ENCODE data around the gene SPTA1. TPM values are rescaled to one million over a fixed set of nuclear protein-coding genes. Genes with fewer than 3 reads are reported as not detected.

SPTA1 gene
- total RNA-seq, 4 donors from 2014 or later = 0.02 to 0.03 TPM; not detected in 2

DNA sequence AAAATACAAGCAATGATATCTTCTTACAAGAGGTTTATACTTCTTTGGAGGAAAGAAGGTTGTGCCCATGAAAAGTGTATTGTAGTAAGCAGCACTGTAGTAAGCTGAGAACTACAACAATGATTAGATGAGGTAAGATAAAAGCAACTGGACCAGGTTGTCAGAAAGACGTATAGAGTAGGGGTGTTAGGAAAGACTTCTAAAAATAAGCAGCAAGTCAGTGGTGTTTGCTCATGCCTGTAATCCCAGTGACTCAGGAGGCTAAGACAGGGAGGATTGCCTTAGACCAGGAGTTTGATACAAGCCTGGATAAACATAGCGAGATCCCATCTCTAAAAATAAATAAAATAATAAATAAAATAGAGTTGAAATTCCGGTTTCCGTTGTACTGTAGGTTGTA, 102.6 kb downstream of the SPTA1 start:
- in situ Hi-C loops (cut with MboI; ENCODE audit: low sequenced_read_pairs in 4 of 4) (no loop called here), intact Hi-C loops (cut with DNase I; ENCODE audit: low total_unique reads) (no loop called here)
- ATAC-seq (no peak), DNase-seq (no peak)
- Histone ChIP-seq H3K27ac (no peak overlapping the region), H3K4me3 (no peak overlapping the region), H3K27me3 (no peaks in the 10 kb centered on the region), H3K9me3 (no peaks in the 10 kb centered on the region), H3K36me3 (no peaks in the 10 kb centered on the region), H3K4me1 (no peaks in the 10 kb centered on the region)
- TF ChIP-seq POLR2A (IDR thresholded peaks at IDR 0.05) = no peak
- TF ChIP-seq, protein P1, sequence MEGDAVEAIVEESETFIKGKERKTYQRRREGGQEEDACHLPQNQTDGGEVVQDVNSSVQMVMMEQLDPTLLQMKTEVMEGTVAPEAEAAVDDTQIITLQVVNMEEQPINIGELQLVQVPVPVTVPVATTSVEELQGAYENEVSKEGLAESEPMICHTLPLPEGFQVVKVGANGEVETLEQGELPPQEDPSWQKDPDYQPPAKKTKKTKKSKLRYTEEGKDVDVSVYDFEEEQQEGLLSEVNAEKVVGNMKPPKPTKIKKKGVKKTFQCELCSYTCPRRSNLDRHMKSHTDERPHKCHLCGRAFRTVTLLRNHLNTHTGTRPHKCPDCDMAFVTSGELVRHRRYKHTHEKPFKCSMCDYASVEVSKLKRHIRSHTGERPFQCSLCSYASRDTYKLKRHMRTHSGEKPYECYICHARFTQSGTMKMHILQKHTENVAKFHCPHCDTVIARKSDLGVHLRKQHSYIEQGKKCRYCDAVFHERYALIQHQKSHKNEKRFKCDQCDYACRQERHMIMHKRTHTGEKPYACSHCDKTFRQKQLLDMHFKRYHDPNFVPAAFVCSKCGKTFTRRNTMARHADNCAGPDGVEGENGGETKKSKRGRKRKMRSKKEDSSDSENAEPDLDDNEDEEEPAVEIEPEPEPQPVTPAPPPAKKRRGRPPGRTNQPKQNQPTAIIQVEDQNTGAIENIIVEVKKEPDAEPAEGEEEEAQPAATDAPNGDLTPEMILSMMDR (IDR thresholded peaks at IDR 0.05 in 4 of 5, conservative IDR thresholded peaks at IDR 0.05 in 1 of 5) = no peak

DNA sequence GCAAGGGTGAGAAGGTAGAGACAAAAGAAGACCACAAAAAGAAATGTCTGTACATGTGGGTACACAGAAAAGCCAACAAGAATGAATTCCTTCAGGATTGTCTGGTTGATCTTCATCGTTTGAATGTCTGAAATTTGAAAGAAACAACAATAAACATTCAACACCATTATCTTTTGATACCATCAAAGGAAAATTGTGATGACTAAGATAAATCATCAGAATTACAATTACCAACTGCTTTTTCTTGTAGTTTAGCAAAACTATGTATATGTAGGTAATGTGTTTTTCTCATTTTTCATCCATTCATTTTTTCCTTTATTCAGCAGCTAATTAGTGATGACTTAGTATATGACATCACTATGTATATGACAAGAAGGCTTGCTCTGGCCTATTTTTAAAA, 106.8 kb downstream of the SPTA1 start, which contains the start of gene OR10X1:
Gene OR10X1, minus strand, starts transcription at position 167 of the 400 bp plus-strand sequence. Its CDS starts 0 bp downstream, at position 167.
- no peaks in the 10 kb centered on the region for H3K4me1 ChIP-seq
- intact Hi-C loops (cut with DNase I; ENCODE audit: low total_unique reads) = no loop called here
- ATAC-seq (no peak), DNase-seq (no peak)
- H3K27ac ChIP-seq = no peak within 1 kb of the TSS
- no peaks in the 10 kb centered on the region for H3K27me3 ChIP-seq
- in situ Hi-C loops (cut with MboI; ENCODE audit: low sequenced_read_pairs in 4 of 4) = no loop called here
- H3K4me3 ChIP-seq = no peak within 1 kb of the TSS
- TF ChIP-seq, protein P1 (IDR thresholded peaks at IDR 0.05 in 4 of 5, conservative IDR thresholded peaks at IDR 0.05 in 1 of 5) = no peak
- TF ChIP-seq POLR2A (IDR thresholded peaks at IDR 0.05) = no peak
- H3K36me3 ChIP-seq = no peaks in the 10 kb centered on the region
- H3K9me3 ChIP-seq = no peaks in the 10 kb centered on the region

DNA sequence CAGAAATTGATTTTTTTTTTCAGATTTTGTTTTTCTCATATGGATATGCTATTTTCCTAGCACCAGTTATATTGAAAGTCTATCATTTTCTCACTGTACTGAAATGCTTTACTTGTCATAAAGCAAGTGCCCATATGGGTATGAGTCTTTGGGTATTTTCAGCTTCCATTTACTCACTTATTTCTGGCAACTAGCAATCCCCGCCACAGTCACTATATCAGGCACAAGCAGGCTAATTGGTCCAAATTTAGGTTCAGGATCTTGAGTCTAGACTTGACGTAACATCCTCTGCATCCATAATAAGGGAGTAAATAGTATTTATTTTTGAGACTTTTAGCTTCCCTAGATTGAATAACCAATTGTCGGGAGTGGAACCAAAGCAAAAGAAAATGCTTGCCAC, 109.0 kb downstream of the SPTA1 start:
- in situ Hi-C loops (cut with MboI; ENCODE audit: low sequenced_read_pairs in 4 of 4) (no loop called here), intact Hi-C loops (cut with DNase I; ENCODE audit: low total_unique reads) (no loop called here)
- Histone ChIP-seq H3K27me3 (no peaks in the 10 kb centered on the region), H3K4me1 (no peaks in the 10 kb centered on the region), H3K27ac (no peak overlapping the region), H3K4me3 (no peak overlapping the region), H3K9me3 (no peaks in the 10 kb centered on the region), H3K36me3 (no peaks in the 10 kb centered on the region)
- ATAC-seq = no peak
- no peak for DNase-seq
- TF ChIP-seq, protein P1 (IDR thresholded peaks at IDR 0.05 in 4 of 5, conservative IDR thresholded peaks at IDR 0.05 in 1 of 5) = no peak
- no peak for TF ChIP-seq POLR2A (IDR thresholded peaks at IDR 0.05)

DNA sequence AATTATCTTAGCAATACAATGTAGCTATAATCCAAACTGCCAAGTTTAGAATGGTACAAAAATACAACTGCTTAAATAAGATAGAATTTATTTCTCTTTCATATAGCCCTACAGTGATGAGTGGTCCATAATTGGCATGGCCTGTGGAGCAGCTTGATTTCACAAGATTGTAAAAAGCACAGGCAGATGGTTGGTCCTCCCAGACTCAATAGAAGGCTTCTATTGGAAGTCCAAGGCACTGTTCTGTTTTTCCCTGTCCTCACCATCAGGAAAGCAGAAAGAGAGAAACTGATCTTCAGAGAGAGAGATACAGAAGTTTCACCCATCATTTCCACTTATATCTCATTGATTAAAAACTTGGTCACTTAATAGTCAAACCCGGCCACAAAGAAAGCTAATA, 114.3 kb downstream of the SPTA1 start:
- no peak for ATAC-seq
- Histone ChIP-seq H3K36me3 (no peaks in the 10 kb centered on the region), H3K4me1 (no peaks in the 10 kb centered on the region), H3K4me3 (no peak overlapping the region), H3K27me3 (no peaks in the 10 kb centered on the region), H3K9me3 (no peaks in the 10 kb centered on the region), H3K27ac (no peak overlapping the region)
- TF ChIP-seq, protein P1 (IDR thresholded peaks at IDR 0.05 in 4 of 5, conservative IDR thresholded peaks at IDR 0.05 in 1 of 5) = no peak
- no peak for TF ChIP-seq POLR2A (IDR thresholded peaks at IDR 0.05)
- no peak for DNase-seq
- intact Hi-C loops (cut with DNase I; ENCODE audit: low total_unique reads) = no loop called here
- in situ Hi-C loops (cut with MboI; ENCODE audit: low sequenced_read_pairs in 4 of 4) = no loop called here

DNA sequence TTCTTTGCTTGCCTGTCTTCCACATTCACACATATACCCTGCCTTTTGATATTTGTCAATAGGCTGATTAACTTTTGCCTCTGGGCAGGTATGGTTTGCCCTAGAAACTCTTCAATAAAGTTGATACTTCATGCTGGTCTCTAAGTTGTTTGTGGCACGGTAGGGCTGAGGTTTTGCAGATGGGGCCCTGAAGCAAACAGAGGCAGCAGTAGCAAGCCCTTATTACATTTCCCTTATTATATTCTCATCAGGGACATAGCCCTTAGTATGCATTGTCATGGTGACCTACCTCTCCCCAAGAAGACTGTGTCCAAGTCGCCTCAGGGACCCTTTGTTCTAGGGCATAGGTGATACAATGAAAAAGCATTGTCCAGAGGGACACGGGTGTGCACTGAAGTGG, 116.0 kb downstream of the SPTA1 start, which contains the start of gene OR6P1:
Gene OR6P1, minus strand, starts transcription at position 101 of the 400 bp plus-strand sequence. CDS start 6,976 bp downstream, outside the sequence.
- no peak for DNase-seq
- no peaks in the 10 kb centered on the region for H3K36me3 ChIP-seq
- TF ChIP-seq POLR2A (IDR thresholded peaks at IDR 0.05) = no peak
- intact Hi-C loops (cut with DNase I; ENCODE audit: low total_unique reads) (no loop called here), in situ Hi-C loops (cut with MboI; ENCODE audit: low sequenced_read_pairs in 4 of 4) (no loop called here)
- H3K9me3 ChIP-seq = no peaks in the 10 kb centered on the region
- H3K4me1 ChIP-seq = no peaks in the 10 kb centered on the region
- H3K4me3 ChIP-seq = no peak within 1 kb of the TSS
- ATAC-seq = no peak
- no peak within 1 kb of the TSS for H3K27ac ChIP-seq
- H3K27me3 ChIP-seq = no peaks in the 10 kb centered on the region
